HG03196 (cell line): ENCODE results near the gene PEA15.

ENCODE experiments used
- ATAC-seq: cut with Tn5 transposase; IDR thresholded peaks from one replicate; pipeline ENCODE4 v1.9.1; 2021; ENCODE audit not compliant: unreplicated experiment

The PEA15 gene, protein sequence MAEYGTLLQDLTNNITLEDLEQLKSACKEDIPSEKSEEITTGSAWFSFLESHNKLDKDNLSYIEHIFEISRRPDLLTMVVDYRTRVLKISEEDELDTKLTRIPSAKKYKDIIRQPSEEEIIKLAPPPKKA

DNA sequence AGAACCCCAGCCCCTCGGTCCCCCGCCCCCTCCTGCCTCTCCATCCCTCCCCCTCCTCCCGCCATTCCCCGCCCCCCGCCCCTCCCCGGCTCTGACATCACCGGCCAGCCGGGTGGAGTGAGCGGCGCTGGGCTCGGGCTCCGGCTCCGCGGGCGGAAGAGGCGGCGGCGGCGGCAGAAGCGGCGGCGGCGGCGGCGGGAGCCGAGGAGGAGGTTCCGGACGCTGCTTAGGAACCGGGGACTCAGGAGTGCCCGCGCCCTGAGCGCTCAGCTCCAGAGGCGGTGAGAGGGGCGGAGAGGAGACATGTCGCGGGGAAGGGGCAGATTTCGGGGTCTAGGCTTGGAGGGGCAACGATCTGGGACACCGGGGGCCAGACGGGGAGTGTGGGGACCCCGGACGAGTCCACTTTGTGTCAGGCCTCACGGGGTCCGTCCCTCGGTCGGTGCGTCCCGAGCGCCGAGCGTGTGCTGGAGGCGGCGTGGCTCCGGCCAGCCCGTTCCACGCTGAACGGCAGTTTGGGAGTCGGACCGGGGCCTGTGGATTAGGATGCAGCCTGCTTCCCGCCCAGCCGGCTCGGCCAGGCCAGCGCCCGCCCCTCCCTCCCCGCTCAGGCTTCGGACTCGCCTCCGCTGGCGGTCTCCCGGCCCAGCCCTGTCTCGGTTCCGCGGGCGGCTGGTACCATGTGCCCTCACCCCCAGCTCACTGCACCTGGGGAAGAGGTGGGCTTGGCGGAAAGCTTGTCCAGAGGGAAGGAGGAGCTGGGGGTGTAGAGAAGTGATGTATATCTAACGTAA is at the start of gene PEA15:
PEA15 (plus strand) TSS at position 143 of the 794 bp plus-strand sequence. CDS start 6,161 bp downstream, outside the sequence.
- ATAC-seq, result no peak

DNA sequence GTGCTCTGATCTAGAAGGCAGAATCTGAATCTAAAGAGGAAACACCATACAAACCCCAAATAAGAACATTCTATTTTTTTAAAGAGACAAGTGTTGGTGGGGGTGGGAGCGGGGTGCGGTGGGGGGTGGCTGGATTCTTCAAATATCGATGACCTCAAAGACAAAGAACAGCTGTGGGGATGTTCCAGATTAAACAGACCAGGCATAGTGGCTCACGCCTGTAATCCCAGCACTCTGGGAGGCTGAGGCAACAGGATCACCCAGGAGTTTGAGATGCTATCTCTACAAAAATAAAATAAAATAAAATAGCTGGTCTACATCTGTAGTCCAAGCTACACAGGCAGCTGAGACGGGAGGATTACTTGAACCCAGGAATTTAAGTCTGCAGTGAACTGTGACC is 48.8 kb upstream of the PEA15 start:
- ATAC-seq, result no peak

DNA sequence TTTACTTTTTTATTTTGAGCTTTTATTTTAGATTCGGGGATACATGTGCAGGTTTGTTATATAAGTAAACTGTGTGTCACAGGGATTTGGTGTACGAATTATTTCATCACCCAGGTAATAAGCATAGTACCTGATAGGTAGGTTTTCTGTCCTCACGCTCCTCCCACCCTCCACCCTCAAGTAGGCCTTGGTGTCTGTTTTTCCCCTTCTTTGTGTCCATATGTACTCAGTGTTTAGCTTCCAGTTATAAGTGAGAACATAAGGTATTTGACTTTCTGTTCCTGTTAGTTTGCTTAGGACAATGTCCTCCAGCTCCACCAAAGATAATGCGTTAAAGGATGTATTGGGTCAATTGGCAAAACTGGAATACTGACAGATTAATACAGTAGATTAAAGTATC is 48.0 kb upstream of the PEA15 start:
- no peak for ATAC-seq

DNA sequence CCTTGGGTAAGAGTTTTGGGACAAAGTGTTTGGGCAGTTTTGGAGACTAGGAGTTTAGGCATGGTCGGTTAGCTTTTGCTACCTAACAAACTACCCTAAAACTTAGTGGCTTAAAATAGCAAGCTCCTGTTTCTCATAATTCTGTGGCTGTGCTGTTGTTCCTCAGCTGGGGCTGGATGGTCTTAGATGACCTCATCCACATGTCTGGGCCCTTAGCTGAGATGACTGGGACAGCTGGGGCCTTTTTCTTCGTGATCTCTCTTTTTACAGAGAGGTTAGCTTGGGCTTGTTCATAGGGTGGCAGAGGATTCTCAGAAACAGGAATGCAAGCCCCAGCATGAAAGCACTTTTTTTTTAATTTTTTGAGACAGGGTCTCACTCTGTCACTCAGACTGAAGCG is 47.2 kb upstream of the PEA15 start:
- ATAC-seq, result no peak

DNA sequence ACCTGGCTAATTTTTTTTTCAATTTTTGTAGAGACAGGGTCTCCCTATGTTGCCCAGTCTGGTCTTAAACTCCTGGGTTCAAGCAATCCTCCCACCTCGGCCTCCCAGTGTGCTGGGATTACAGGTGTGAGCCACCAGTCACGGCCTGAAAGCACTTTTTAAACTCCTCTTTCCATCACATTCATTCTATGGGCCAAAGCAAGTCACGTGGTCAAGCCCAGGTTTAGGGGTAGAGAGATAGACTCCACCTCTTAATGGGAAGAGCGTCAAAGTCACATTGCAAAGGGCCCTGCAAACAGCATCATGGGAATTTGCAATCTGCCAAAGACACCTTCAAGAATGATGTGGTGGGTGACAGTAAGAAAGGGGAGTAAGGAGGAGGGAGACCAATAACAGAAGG is 46.6 kb upstream of the PEA15 start:
- ATAC-seq, result no peak

DNA sequence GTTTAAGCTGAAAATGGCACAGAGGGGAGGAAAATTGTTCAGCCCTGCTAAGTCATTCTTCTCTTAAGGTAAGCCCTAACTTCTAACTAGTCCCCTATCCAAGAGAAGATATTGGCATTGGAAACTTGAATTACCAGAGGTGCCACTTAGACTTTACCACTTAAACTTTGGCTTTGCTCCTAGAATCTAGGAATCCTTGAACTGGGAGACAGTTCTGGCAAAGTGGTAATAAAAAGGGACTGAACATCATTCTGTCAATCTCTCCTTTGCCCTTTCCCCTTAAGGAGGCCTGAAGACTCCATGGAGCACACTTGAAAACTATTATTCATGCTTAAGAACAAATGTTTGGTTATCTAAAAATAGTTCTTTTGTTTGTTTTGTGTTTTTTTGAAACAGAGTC is 45.3 kb upstream of the PEA15 start:
- no peak for ATAC-seq

DNA sequence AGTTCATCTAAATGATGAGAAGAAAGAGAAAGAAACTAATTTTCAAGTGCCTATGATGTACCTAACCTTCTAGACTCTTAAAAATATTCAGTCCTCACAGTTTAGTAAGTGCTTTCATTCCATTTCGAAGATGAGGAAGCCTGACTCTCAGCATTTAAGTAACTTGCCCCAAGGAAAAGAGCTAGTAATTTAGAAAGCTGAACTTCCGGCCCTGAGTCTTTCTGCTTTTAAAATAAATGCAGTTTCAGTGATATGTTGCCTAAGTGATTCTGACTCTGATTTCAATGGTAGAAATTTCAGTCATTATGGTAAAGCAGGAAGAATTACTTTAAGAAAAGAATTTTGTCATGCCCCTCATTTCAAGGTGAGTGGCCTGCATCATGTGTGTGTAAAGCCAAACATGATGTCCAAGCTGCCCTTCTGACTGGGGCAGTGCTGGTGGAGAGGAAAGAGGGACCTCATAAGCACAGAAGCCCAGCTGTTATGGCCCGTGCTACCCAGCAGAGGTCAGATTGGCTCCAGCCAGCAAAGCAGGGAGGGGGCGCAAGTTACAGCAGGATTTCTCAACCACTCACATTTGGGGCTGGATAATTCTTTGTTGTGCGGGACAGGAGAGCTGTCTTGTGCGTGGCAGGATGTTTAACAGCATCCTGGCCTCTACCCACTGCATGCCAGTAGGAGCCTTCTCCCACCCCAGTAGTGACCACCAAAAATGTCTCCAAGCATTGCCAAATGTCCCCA is 43.0 kb upstream of the PEA15 start:
- ATAC-seq, result no peak

DNA sequence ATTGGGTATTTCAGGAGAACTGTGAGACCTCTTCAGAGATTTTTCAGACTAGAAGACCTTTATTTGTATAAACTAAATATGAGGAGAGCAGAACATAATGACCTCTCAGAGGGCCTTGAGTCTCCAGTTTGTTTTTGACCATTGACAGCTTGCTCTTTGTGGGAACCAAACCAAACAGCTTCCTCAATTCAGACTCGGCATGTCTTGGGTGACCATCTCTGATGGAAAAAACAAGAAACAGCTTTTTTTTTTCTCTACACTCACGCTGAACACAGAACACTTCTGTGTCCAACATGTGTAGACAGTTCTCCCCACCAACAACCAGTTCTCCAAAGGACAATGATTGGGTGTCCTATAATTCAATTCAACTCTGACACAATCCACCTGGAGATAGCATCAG is 42.3 kb upstream of the PEA15 start:
- ATAC-seq, result no peak

DNA sequence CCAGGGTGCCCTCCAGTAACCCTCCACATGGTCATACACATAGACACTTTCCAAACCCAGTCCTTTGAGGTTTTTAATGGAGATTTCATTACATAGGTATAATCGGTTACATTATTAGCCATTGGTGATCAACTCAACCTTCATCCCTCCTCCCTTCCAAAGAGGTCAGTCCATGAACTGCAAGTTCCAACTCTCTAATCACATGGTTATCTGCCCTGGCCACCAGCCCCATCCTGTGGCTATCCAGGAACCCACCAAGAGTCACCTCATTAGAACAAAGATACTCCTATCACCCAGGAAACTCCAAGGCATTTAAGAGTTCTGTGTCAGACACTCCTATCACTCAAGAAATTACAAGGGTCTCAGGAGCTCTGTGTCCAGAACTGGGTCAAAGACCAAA is 41.6 kb upstream of the PEA15 start:
- ATAC-seq, result no peak

DNA sequence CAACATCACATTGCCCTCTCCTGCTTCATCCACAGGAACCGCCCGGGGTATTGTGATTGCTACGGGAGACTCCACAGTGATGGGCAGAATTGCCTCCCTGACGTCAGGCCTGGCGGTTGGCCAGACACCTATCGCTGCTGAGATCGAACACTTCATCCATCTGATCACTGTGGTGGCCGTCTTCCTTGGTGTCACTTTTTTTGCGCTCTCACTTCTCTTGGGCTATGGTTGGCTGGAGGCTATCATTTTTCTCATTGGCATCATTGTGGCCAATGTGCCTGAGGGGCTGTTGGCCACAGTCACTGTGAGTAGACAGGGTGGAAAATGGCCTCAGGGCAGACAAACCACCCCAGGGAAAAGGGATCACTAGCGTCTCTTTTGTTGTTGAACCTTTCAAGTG is 41.1 kb upstream of the PEA15 start:
- no peak for ATAC-seq

DNA sequence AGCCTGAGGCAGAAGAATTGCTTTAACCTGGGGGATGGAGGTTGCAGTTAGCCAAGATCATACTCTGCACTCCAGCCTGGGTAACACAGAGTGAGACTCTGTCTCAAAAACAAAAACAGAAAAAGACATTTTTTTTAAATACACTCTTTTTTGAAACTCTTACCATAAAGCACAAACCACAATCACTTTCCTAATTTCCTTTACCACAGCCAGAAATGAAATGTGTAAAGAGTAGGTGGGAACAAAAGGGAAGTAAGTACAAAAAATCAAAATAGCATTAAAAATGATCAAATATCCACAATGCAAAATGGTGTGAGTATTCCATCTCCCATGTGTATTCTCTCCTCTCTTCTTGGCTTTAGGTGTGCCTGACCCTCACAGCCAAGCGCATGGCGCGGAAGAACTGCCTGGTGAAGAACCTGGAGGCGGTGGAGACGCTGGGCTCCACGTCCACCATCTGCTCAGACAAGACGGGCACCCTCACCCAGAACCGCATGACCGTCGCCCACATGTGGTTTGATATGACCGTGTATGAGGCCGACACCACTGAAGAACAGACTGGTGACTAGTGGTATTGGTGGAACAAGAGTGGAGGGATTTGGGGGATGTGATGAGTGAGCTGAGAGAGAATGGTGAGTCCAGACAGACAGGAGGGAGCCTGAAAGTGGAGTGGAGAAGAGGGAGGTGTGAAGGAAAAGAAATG is 38.9 kb upstream of the PEA15 start:
- ATAC-seq, result no peak

DNA sequence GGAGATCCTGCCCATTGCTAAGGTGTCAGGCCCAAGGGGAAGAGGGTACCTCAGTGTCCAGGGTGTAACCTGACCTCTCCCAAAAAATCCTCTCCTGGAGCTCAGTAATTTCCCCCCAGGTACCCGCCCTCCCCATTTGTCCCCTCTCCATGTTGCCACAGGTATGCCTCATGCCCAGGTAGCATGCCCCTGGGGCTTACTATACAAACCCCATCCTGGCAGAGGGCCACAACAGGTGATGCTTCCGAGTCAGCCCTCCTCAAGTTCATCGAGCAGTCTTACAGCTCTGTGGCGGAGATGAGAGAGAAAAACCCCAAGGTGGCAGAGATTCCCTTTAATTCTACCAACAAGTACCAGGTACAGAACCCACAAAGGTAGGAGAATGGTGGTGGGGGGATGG is 38.1 kb upstream of the PEA15 start:
- no peak for ATAC-seq

DNA sequence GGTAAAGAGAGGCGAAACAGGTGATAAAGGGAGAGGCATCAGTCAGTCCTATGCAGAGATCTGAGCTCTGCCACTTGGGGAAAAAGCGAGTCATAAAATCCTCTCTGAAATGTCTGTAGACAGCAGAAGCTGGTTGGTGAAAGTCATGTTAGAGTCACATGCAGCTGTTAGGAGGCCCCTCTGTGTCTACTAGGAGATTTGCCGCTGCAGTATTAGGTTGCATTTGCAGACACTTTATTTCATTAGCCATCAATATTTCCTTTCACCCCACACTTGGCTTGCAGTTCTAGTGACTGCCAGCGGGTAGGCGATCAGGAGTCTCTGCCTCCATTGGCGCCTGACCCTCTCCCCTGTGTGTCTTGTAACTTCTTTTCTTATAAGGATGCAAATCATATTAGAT is 37.6 kb upstream of the PEA15 start:
- ATAC-seq, result no peak

DNA sequence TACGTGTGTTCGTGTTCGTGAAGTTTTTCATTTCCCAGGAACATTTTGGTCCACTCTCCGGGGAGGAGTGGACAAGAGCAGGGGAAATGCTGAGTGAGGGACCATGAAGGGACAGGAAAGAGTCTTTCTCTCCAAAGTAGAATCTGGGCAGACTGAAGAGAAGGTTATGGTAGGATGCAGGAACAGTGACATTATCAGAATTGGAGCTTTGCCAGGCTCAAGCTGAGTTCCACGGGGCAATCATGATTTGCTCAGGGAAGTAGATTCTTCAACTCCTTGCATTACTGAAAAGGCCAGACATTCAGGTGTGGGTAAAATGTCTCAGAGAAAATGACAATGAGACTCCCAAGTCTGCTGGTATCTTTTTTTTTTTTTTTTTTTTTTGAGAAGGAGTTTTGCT is 37.2 kb upstream of the PEA15 start:
- no peak for ATAC-seq

DNA sequence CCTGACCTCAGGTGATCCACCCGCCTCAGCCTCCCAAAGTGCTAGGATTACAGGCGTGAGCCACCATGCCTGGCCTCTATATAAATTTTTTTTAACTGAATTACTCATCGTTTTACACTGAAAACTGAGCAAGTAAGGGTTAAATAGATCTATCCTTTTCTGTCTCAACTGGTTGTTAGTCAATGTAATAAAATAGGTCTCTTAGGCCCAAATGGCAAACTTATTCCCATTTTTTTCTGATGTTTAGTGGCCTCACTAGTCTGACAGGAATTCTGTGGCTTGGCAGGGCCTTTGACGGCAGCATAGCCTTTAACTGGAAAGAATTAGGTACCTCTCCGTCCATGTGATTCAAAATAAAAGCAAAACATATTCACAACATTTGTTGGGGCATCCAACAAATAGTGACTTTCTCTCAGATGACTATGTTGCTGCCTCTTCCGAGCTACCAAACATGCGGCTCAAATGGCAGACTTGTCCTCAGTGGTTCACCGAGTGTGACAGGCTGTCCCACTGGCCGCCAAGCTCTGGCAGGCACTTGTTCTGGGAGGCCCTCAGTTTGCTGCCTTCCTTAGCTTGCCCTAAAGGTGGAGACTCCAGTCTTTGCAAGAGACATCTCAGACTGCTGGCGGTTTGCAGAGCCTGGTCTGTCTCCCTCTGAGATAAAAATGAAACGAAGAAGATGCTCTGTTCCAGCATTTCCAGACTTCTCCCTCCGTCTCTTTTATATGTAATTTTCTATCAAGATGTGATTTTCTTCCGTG is 36.4 kb upstream of the PEA15 start:
- ATAC-seq, result no peak

DNA sequence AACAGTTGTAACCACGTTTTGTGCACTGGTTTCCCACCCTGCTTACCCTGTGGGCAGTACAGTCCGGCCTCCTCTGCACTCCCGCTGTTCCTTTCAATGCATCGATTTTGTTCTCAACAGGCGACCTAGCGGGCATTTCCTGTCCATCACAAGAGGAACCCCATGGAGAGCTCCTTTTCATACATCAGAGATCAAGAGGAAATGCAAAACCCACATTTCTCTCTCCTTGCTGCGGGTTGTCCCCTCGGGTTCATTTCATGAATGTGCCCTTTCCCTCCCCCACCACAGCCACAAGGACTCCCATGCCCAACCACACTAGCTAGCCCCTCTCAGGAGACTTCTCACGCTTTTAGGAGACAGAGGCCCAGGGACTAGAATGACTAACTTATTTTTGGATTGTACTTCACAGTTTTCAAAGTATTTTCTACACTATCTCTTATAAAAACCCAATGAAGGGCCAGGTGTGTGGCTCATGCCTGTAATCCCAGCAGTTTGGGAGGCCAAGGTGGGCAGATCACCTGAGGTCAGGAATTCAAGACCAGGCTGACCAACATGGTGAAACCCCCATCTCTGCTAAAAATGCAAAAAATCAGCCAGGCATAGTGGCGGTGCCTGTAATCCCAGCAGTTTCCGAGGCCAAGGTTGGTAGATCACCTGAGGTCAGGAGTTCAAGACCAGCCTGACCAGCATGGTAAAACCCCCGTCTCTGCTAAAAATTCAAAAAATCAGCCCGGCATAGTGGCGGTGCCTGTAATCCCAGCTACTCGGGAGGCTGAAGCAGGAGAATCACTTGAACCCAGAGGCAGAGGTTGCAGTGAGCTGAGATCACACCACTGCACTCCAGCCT is 35.4 kb upstream of the PEA15 start:
- peak; percentile 76 for ATAC-seq

DNA sequence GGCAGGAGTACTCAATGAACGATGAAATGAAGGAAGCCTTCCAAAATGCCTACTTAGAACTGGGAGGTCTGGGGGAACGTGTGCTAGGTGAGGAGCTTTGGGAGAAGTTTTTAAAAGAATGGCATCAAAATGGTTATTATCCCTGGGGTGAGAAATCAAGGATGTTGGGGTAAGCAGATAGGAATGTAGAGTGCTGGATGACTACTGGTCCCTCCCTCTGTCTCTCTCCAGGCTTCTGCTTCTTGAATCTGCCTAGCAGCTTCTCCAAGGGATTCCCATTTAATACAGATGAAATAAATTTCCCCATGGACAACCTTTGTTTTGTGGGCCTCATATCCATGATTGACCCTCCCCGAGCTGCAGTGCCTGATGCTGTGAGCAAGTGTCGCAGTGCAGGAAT is 33.8 kb upstream of the PEA15 start:
- no peak for ATAC-seq

DNA sequence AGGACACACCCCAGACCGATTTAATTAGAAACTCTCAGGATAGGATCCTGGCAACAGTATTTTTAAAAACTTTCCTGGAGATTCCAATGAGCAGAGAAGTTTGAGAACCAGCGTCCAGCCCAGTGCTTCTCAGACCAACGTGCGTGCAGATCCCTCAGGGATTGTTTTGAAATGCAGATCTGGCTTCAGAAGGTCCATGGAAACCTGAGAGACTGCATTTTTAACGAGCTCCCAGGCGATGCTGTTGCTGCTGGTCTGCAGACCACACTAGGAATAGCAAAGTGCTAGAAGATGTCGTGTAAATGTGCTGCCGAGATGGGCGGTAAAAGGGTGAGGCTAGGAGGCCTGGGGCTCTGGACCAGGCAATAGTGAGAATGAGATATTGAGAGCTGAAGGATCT is 33.2 kb upstream of the PEA15 start:
- no peak for ATAC-seq

DNA sequence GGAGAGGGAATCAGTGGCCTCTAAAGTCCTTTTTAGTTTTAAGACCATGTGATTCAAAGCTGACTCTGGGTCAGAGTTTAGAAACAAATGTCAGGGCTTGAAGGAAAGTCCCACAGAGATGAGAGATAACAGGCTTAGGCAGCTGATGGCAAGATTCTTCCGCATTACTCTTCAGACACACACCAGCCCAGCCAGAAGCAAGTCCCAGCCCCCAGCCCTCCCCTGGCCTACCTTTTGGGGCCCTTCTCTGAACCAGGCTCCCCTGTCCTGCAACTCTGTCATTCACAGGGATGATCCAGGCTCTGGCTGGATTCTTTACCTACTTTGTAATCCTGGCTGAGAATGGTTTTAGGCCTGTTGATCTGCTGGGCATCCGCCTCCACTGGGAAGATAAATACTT is 28.0 kb upstream of the PEA15 start:
- no peak for ATAC-seq

DNA sequence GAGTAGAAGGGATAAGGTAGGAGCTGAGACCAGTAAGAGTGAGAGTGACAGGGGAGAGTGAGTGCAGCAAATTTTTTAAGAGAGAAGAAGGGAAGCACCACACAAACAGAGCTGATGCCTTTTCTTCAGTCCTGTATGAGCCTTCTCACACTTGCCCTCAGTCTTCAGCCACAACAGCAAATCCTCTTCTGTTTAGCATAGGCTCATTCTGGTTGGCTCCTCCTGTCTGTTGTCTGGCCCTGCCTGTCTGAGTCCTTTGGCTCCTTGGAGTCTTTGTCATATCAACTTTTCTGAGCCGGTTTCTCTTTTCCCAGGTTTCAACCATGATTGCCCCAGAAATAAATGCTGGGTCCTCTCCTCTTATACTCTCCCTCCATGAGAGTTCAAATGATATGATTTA is 27.5 kb upstream of the PEA15 start:
- ATAC-seq, result no peak
